22Rv1 (cell line): ENCODE data around the gene ISM1.

Experiments
- CTCF ChIP-seq: fragments of 450-650 bp; IDR thresholded peaks from 2 replicates; pipeline ENCODE4 v1.5.1; 2017; ENCODE audit warnings: mild to moderate bottlenecking
- ZFX ChIP-seq: fragments of 450-650 bp; IDR thresholded peaks from 2 replicates; pipeline ENCODE4 v1.6.1; 2017; ENCODE audit warnings: antibody characterized with exemption, borderline replicate concordance

GRCh38 chr20:13270211-13270610 lies 49.1 kb downstream of the ISM1 start:
- TF ChIP-seq CTCF (no peak), ZFX (no peak)
